WTC11 (cell line): ENCODE measurements around the gene SULT1C3. TPM values are rescaled to one million over a fixed set of nuclear protein-coding genes. Genes with fewer than 3 reads are reported as not detected.

ENCODE experiments used
- ATAC-seq: fragments of 200-7000 bp; cut with Tn5 transposase; 2 replicates; pipeline ENCODE4 v1.10.0; 2021; ENCODE audit warnings: mild to moderate bottlenecking, moderate library complexity
- CTCF ChIA-PET: fragments of 300-600 bp; sonication (Branson Sonifier 250); formaldehyde crosslinking; loops from one replicate; lab custom pipeline; 2021; ENCODE audit warnings: antibody characterized with exemption; lab: Charles Lee
- POLR2A ChIA-PET: fragments of 350-600 bp; sonication (Branson Sonifier 250); formaldehyde crosslinking; loops from one replicate; lab custom pipeline; 2021; ENCODE audit warnings: antibody characterized with exemption; lab: Charles Lee
- DNase-seq: peaks from one replicate; pipeline ENCODE4 v3.0.0; 2021; ENCODE audit warnings: low spot score
- H3K27ac Mint-ChIP-seq: 2 replicates; pipeline ENCODE4 v1.8.0; 2021; ENCODE audit warnings: mixed read lengths
- H3K27me3 Mint-ChIP-seq: 2 replicates; pipeline ENCODE4 v1.8.0; 2021; ENCODE audit warnings: low read depth, mild to moderate bottlenecking, moderate library complexity, mixed read lengths
- H3K36me3 Mint-ChIP-seq: 2 replicates; pipeline ENCODE4 v1.8.0; 2021; ENCODE audit warnings: mixed read lengths
- H3K4me1 Mint-ChIP-seq: 2 replicates; pipeline ENCODE4 v1.8.0; 2022; ENCODE audit warnings: mixed read lengths
- H3K4me3 Mint-ChIP-seq: 2 replicates; pipeline ENCODE4 v1.8.0; 2021; ENCODE audit warnings: mild to moderate bottlenecking, moderate library complexity, mixed read lengths
- H3K9me3 Mint-ChIP-seq: 2 replicates; pipeline ENCODE4 v1.8.0; 2021; ENCODE audit warnings: mixed read lengths
- ATF3 ChIP-seq: sonication (generic); formaldehyde crosslinking; conservative IDR thresholded peaks from 2 replicates; pipeline ENCODE4 v1.8.1; 2022; ENCODE audit warnings: mild to moderate bottlenecking, missing genetic modification reagents
- EMX1 ChIP-seq: fragments of 250-450 bp; sonication (Bioruptor Pico); IDR thresholded peaks from 2 replicates; pipeline ENCODE4 v1.8.0; 2021; ENCODE audit warnings: mild to moderate bottlenecking
- ESRRA ChIP-seq: sonication (generic); formaldehyde crosslinking; IDR thresholded peaks from 2 replicates; pipeline ENCODE4 v1.8.1; 2022; ENCODE audit warnings: mild to moderate bottlenecking, missing genetic modification reagents, borderline replicate concordance
- FOXP1 ChIP-seq: sonication (generic); formaldehyde crosslinking; IDR thresholded peaks from 2 replicates; pipeline ENCODE4 v1.8.0; 2022; ENCODE audit warnings: missing genetic modification reagents, mild to moderate bottlenecking, moderate library complexity, borderline replicate concordance
- GRHL2 ChIP-seq: fragments of 250-450 bp; sonication (Bioruptor Pico); IDR thresholded peaks from 2 replicates; pipeline ENCODE4 v1.8.0; 2022; ENCODE audit warnings: mild to moderate bottlenecking, moderate library complexity; ENCODE audit not compliant: insufficient replicate concordance, severe bottlenecking
- HMGA2 ChIP-seq: fragments of 250-450 bp; sonication (Bioruptor Pico); IDR thresholded peaks from 2 replicates; pipeline ENCODE4 v1.4.0; 2021; ENCODE audit warnings: mild to moderate bottlenecking, moderate library complexity
- IRF2 ChIP-seq: sonication (generic); formaldehyde crosslinking; IDR thresholded peaks from 2 replicates; pipeline ENCODE4 v1.8.0; 2022; ENCODE audit warnings: low read depth, missing genetic modification reagents, borderline replicate concordance
- MAX ChIP-seq: sonication (generic); formaldehyde crosslinking; IDR thresholded peaks from 2 replicates; pipeline ENCODE4 v1.8.0; 2022; ENCODE audit warnings: mild to moderate bottlenecking, missing genetic modification reagents
- NFATC4 ChIP-seq: fragments of 250-450 bp; sonication (Bioruptor Pico); IDR thresholded peaks from 2 replicates; pipeline ENCODE4 v1.9.0; 2021; ENCODE audit warnings: mild to moderate bottlenecking
- NFYB ChIP-seq: sonication (generic); formaldehyde crosslinking; conservative IDR thresholded peaks from 2 replicates; pipeline ENCODE4 v1.8.0; 2022; ENCODE audit warnings: low read depth, missing genetic modification reagents
- PREB ChIP-seq: sonication (generic); formaldehyde crosslinking; IDR thresholded peaks from 2 replicates; pipeline ENCODE4 v1.8.1; 2022; ENCODE audit warnings: mild to moderate bottlenecking, missing genetic modification reagents, moderate library complexity, borderline replicate concordance
- RELA ChIP-seq: sonication (generic); formaldehyde crosslinking; IDR thresholded peaks from 2 replicates; pipeline ENCODE4 v1.8.1; 2022; ENCODE audit warnings: missing genetic modification reagents, mild to moderate bottlenecking, borderline replicate concordance
- USF1 ChIP-seq: sonication (generic); formaldehyde crosslinking; IDR thresholded peaks from 2 replicates; pipeline ENCODE4 v1.8.0; 2022; ENCODE audit warnings: mild to moderate bottlenecking, missing genetic modification reagents
- ZNF263 ChIP-seq: sonication (generic); formaldehyde crosslinking; IDR thresholded peaks from 2 replicates; pipeline ENCODE4 v1.8.1; 2022; ENCODE audit warnings: low read depth, mild to moderate bottlenecking, moderate library complexity, missing genetic modification reagents
- ZNF317 ChIP-seq: sonication (generic); formaldehyde crosslinking; IDR thresholded peaks from 2 replicates; pipeline ENCODE4 v1.8.1; 2023; ENCODE audit warnings: low read depth, mild to moderate bottlenecking, moderate library complexity, missing genetic modification reagents, borderline replicate concordance
- ZNF396 ChIP-seq: fragments of 250-450 bp; sonication (Bioruptor Pico); IDR thresholded peaks from 2 replicates; pipeline ENCODE4 v1.8.0; 2021; ENCODE audit warnings: mild to moderate bottlenecking, moderate library complexity, borderline replicate concordance
- ZNF416 ChIP-seq: fragments of 250-450 bp; sonication (Bioruptor Pico); IDR thresholded peaks from 2 replicates; pipeline ENCODE4 v1.9.0; 2021; ENCODE audit warnings: mild to moderate bottlenecking, inconsistent platforms
- ZNF423 ChIP-seq: fragments of 250-450 bp; sonication (Bioruptor Pico); IDR thresholded peaks from 2 replicates; pipeline ENCODE4 v2.1.2; 2022; ENCODE audit warnings: mild to moderate bottlenecking, moderate library complexity
- ZNF425 ChIP-seq: fragments of 250-450 bp; sonication (Bioruptor Pico); conservative IDR thresholded peaks from 2 replicates; pipeline ENCODE4 v1.9.0; 2021; ENCODE audit warnings: mild to moderate bottlenecking
- total RNA-seq: library from RNA; stranded (reverse); gene quantifications from 3 replicates; pipeline ENCODE4 v1.2.3, GENCODE V29; 2021
- TF ChIP-seq, protein P1 (sequence below): sonication (generic); formaldehyde crosslinking; IDR thresholded peaks from 2 replicates; pipeline ENCODE4 v1.8.1; 2023; ENCODE audit warnings: mild to moderate bottlenecking, missing genetic modification reagents
- TF ChIP-seq, protein P2 (sequence below): sonication (generic); formaldehyde crosslinking; conservative IDR thresholded peaks from 2 replicates; pipeline ENCODE4 v1.8.1; 2023; ENCODE audit warnings: mild to moderate bottlenecking, low read depth, missing genetic modification reagents, moderate library complexity

SULT1C3 gene
- total RNA-seq, 1 experiment from 2014 or later = not detected

DNA sequence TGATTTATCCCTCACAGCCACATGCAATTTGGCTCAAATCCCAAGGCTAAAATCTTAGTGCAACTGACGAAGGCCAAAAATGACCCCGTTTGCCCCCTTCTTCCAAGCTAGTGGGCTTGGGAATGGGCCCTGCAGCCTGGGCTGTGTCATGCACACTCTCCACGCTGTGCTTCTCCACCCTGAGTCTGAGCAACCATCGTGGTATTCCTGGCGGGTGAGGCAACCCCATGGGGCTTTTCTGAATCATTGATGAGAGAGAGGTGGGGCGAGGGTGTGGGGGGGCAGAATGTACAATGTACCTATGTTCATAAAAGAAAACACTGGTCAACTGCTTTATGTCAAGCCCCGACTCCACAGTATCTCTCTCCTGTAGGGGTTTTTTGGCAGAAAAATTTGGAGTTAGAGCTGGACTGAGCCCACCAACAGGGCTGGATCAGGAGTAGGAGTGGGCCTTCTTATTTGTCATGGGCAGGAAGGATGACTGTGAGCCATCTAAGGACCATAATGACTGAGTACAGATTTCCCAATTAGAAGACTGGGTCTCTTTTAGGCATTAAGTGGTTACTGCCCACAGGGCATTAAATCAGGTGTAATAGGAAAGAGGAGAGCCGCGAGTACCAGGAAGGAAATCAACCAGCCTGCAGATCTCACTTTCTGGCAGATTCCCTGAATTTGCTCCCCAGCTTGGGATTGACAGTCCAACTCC lies 57.8 kb downstream of the SULT1C3 start:
- Mint-ChIP-seq H3K27me3 (no peaks in the 10 kb centered on the region; the same call in 1 of the 2 replicates), H3K9me3 (no peaks in the 10 kb centered on the region), H3K4me3 (no peak overlapping the region), H3K4me1 (no peaks in the 10 kb centered on the region), H3K27ac (no peak overlapping the region), H3K36me3 (no peaks in the 10 kb centered on the region; the same call in 1 of the 2 replicates)
- DNase-seq = no peak
- ChIA-PET POLR2A (no interaction called here), CTCF (no interaction called here)
- TF ChIP-seq FOXP1 (no peak), NFYB (no peak), MAX (no peak), ZNF423 (CRISPR knock-in tag) (no peak)
- no peak for ATAC-seq

GRCh38 chr2:108301558-108301957 lies 61.8 kb downstream of the SULT1C3 start:
- DNase-seq (no peak), ATAC-seq (no peak)
- CTCF ChIA-PET = no interaction called here
- Mint-ChIP-seq H3K27me3 (no peaks in the 10 kb centered on the region), H3K4me3 (no peak overlapping the region), H3K4me1 (no peaks in the 10 kb centered on the region), H3K9me3 (no peaks in the 10 kb centered on the region), H3K27ac (no peak overlapping the region), H3K36me3 (no peaks in the 10 kb centered on the region; the same call in 1 of the 2 replicates)
- POLR2A ChIA-PET = no interaction called here
- no peak for TF ChIP-seq EMX1 (CRISPR knock-in tag)

DNA sequence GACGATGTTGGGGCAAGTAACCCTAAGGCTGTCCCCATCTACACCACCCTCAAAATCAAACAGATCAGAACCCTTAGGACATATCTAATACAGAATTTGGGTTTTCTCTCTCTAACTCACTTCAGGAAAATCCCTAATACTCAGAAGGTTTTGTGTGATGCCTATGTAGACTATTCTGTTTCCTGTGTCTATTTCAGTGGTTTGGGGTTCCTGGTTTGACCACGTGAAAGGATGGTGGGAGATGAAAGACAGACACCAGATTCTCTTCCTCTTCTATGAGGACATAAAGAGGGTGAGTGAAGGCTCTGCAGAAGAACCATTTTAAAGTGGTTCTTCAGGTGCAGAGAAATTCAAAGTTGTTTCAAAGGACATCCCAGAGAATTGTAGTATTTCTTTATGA lies 65.2 kb downstream of the SULT1C3 start:
- CTCF ChIA-PET = no interaction called here
- no peaks in the 10 kb centered on the region for H3K27me3 Mint-ChIP-seq
- H3K27ac Mint-ChIP-seq = no peak overlapping the region
- TF ChIP-seq IRF2 = no peak
- TF ChIP-seq PREB = no peak
- no peak for TF ChIP-seq NFATC4 (CRISPR knock-in tag)
- TF ChIP-seq ZNF425 (CRISPR knock-in tag) = no peak
- TF ChIP-seq ZNF263 (CRISPR knock-in tag) = no peak
- TF ChIP-seq, protein P1, sequence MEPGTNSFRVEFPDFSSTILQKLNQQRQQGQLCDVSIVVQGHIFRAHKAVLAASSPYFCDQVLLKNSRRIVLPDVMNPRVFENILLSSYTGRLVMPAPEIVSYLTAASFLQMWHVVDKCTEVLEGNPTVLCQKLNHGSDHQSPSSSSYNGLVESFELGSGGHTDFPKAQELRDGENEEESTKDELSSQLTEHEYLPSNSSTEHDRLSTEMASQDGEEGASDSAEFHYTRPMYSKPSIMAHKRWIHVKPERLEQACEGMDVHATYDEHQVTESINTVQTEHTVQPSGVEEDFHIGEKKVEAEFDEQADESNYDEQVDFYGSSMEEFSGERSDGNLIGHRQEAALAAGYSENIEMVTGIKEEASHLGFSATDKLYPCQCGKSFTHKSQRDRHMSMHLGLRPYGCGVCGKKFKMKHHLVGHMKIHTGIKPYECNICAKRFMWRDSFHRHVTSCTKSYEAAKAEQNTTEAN = no peak
- no peak for TF ChIP-seq RELA (CRISPR knock-in tag)
- no peak for TF ChIP-seq ZNF416 (CRISPR knock-in tag)
- no peak for TF ChIP-seq ATF3 (CRISPR knock-in tag)
- no peak for TF ChIP-seq ZNF396 (CRISPR knock-in tag)
- no peak for TF ChIP-seq GRHL2 (CRISPR knock-in tag)
- TF ChIP-seq ZNF317 (CRISPR knock-in tag) = no peak
- TF ChIP-seq, protein P2, sequence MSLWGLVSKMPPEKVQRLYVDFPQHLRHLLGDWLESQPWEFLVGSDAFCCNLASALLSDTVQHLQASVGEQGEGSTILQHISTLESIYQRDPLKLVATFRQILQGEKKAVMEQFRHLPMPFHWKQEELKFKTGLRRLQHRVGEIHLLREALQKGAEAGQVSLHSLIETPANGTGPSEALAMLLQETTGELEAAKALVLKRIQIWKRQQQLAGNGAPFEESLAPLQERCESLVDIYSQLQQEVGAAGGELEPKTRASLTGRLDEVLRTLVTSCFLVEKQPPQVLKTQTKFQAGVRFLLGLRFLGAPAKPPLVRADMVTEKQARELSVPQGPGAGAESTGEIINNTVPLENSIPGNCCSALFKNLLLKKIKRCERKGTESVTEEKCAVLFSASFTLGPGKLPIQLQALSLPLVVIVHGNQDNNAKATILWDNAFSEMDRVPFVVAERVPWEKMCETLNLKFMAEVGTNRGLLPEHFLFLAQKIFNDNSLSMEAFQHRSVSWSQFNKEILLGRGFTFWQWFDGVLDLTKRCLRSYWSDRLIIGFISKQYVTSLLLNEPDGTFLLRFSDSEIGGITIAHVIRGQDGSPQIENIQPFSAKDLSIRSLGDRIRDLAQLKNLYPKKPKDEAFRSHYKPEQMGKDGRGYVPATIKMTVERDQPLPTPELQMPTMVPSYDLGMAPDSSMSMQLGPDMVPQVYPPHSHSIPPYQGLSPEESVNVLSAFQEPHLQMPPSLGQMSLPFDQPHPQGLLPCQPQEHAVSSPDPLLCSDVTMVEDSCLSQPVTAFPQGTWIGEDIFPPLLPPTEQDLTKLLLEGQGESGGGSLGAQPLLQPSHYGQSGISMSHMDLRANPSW (CRISPR knock-in tag) = no peak
- TF ChIP-seq ESRRA (CRISPR knock-in tag) = no peak
- TF ChIP-seq USF1 (CRISPR knock-in tag) = no peak
- no peak for TF ChIP-seq HMGA2 (CRISPR knock-in tag)
- no peaks in the 10 kb centered on the region; the same call in 1 of the 2 replicates for H3K36me3 Mint-ChIP-seq
- H3K4me3 Mint-ChIP-seq = no peak overlapping the region
- peaks cover 4% of the 10 kb centered on the region; the same call in 1 of the 2 replicates for H3K9me3 Mint-ChIP-seq
- H3K4me1 Mint-ChIP-seq = no peaks in the 10 kb centered on the region
- DNase-seq (no peak), ATAC-seq (no peak)
- POLR2A ChIA-PET = no interaction called here
